H1 (cell line): Measurements from ENCODE around the gene CMSS1. TPM values are rescaled to one million over a fixed set of nuclear protein-coding genes. Genes with fewer than 3 reads are reported as not detected.

Source experiments
- CEBPB ChIP-seq: IDR thresholded peaks from 2 replicates; pipeline ENCODE4 v1.6.1; 2012; ENCODE audit warnings: low read depth, low read length
- CHD7 ChIP-seq: fragments of 300-600 bp; sonication (generic); IDR thresholded peaks from 2 replicates; pipeline ENCODE4 v1.7.1; 2012; ENCODE audit warnings: low read length, moderate library complexity, mild to moderate bottlenecking, inconsistent platforms; ENCODE audit not compliant: insufficient replicate concordance
- GABPA ChIP-seq: IDR thresholded peaks from 2 replicates; pipeline ENCODE4 v1.6.1; 2011; ENCODE audit warnings: mild to moderate bottlenecking, low read length, moderate library complexity, borderline replicate concordance; ENCODE audit not compliant: insufficient read depth
- NRF1 ChIP-seq: IDR thresholded peaks from 2 replicates; pipeline ENCODE4 v1.6.1; 2011; ENCODE audit warnings: mild to moderate bottlenecking, low read depth, low read length, improper control_type of control experiment
- RFX5 ChIP-seq: IDR thresholded peaks from 2 replicates; pipeline ENCODE4 v1.6.1; 2011; ENCODE audit warnings: low read depth, low read length, improper control_type of control experiment, borderline replicate concordance
- SIX5 ChIP-seq: IDR thresholded peaks from 2 replicates; pipeline ENCODE4 v1.6.1; 2011; ENCODE audit warnings: mild to moderate bottlenecking, low read depth, low read length
- polyA plus RNA-seq, 7 experiments: library from polyadenylated mRNA; depleted of rRNA in 3 of 7; stranded (reverse) in 5 of 7; unstranded in 2 of 7; fragments of >200 nt in 5 of 7; fragments of 200-250 nt in 2 of 7; gene quantifications; 1 replicate in 5 of 7; 2 replicates in 1 of 7; 4 replicates in 1 of 7; pipeline versions ENCODE4 v1.2.1 to v1.2.3, GENCODE V29; 2011 to 2013; ENCODE audit warnings: missing spikeins in 2 of 7, mixed read lengths in 2 of 7
- total RNA-seq: library from RNA; stranded (reverse); fragmentation: NEBNext Ultra II Directional; extraction: Animal tissue kit (Norgen Biotek cat#: 25700); gene quantifications from 2 replicates; pipeline ENCODE4 v1.2.1, GENCODE V29; 2021

The CMSS1 gene
- total and polyA plus RNA-seq, 2 of the 8 experiments (the other 6 are each of a cell fraction or from before 2014, with no cell fraction given), result 15.2 to 75.1 TPM

- TF ChIP-seq SIX5 (no peak), CHD7 (no peak), CEBPB (no peak), GABPA (no peak), NRF1 (no peak), RFX5 (no peak)
- TF ChIP-seq, all 59 proteins: peak for 0
Observed at GRCh38 chr3:100040451-100041225, 223.0 kb downstream of the CMSS1 start (continued).
